Left colon (tissue), 2 donors: ENCODE data around the gene MMP25. TPM values are rescaled to one million over a fixed set of nuclear protein-coding genes. Genes with fewer than 3 reads are reported as not detected.
"Not testable (repeated sequence)": the region's sequence is repeated elsewhere in the genome, so short reads cannot be mapped to it uniquely, and the experiment has no call there.

Source experiments
- ATAC-seq: fragments of 200-7000 bp; cut with Tn5 transposase; one replicate; pipeline ENCODE4 v1.9.1; 2020; ENCODE audit warnings: mild to moderate bottlenecking, moderate library complexity
- DNase-seq, 2 donors: peaks; one replicate each; pipeline ENCODE4 v3.0.0-alpha.2; 2020
- intact Hi-C, 2 donors: fragments of 100-400 bp; cut with DNase I in 1 of 2; cut with micrococcal nuclease in 1 of 2; formaldehyde crosslinking; loops; one replicate each; pipeline versions ENCODE4 v1.11.2 to v1.14.0; 2022; cut with DNase I, micrococcal nuclease
- total RNA-seq, 2 donors: library from RNA; stranded (reverse); fragmentation: NEBNext Ultra II Directional; extraction: Animal tissue kit (Norgen Biotek cat#: 25700); gene quantifications; one replicate each; pipeline ENCODE4 v1.2.1, GENCODE V29; 2021
- donor health status: DM: no; HTN: no; CAD: no.
- donor health status: DM: yes; HTN: yes; CAD: no.

MMP25 gene
- total RNA-seq, 2 donors from 2014 or later = 0.70 to 1.1 TPM

- no peak for ATAC-seq
- intact Hi-C loops = no loop called here
- no peak for DNase-seq
Observed at GRCh38 chr16:3050487-3050886, 4.1 kb downstream of the MMP25 start.

DNA sequence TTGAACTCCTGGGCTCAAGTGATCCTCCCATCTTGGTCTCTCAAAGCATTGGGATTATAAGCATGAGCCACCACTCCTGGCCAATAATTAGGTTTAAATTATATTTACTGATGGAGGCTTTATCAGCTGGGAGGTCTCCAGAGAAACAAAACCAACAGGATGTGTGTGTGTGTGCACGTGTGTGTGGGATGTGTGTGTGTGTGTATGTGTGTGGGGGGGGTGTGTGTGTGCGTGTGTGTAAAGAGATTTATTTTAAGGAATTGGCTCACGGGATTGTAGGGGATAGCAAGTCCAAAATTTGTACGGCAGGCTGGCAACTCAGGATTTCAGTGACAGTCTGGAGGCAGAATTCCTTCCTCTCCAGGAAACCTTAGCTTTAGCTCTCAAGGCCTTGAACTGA, 4.6 kb downstream of the MMP25 start:
- intact Hi-C loops = no loop called here
- DNase-seq (no peak), ATAC-seq (no peak)

DNA sequence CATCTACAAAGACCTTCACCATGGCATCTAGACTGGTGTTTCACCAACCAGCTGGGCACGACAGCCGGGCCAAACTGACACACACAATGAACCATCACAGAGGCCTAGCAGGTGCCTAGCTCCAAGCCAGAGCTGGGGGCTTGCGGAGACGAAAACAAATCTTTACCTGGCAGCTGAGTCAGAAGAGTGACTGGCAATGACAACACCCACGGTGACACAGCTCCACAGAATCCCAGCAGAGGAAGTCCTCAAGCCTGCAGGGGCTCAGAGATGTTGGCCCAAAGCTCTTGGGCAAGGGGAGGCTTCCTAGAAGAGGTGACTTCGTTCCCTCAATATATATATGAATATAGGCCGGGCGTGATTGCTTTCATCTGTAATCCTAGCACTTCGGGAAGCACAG, 5.1 kb downstream of the MMP25 start:
- intact Hi-C loops = no loop called here
- DNase-seq = no peak
- no peak for ATAC-seq

- DNase-seq, intact Hi-C loops: not testable (repeated sequence)
- ATAC-seq = peak; percentile 21
Observed at GRCh38 chr16:3052571-3053329, 6.4 kb downstream of the MMP25 start.

DNA sequence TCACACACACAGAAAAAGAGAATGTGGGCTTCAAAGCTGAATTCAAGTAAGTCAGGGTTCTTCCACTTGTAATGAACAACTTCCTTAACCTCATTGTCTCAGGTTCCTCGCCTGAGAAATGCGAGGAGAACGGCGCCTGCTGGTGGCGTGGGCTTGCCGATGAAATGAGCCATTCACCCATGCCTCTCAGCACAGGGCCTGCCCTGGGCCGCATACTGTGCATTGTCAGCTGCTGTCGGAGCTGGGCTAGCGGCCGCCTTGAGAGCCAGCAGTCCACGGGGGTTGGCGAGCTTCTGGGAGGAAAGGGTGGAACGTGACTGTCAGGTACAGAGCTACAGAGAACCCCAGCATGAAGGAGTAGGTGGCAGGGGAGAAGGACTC, 7.0 kb downstream of the MMP25 start:
- intact Hi-C loops, DNase-seq: not testable (repeated sequence)
- ATAC-seq = peak; percentile 28

DNA sequence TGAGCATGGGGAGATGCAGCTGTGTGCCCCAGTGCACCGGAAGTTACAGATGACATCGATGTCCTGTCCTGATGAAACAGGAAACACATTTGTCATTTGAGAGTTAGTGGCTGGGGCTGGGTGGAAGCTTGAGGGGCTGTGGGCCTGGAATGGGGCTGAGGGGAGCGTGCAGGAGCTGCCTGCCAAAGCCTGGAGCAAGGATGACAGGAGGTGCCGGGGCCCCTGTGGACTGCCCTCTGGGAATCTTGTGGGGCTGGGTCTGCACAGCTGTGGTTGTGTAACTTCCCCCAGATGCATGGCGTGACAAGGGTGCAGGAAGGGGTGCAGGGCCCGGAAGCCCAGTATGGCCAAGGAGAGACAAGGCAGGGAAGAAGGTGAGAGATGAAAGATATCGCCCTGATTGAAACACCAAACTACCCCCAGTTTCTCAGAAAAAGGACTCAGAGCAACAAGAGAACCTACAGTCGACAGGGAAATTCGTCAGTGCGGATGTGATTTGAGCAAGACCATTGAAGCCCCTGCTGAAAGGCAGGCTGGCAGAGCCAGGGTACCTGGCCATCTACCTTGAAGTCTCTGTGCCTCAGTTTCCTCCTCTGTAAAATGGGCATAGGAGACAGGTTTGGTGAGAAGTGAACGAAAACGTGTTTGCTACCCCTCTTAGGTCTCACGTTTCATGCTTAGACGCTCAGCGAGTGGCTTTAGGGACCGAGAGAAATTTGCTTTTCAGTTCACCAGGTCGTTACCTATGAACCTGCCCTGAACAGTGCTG, 8.8 kb downstream of the MMP25 start:
- intact Hi-C loops = no loop called here
- ATAC-seq (no peak), DNase-seq (no peak)

- ATAC-seq, intact Hi-C loops, DNase-seq: not testable (repeated sequence)
Observed at GRCh38 chr16:3055734-3056115, 9.4 kb downstream of the MMP25 start.

DNA sequence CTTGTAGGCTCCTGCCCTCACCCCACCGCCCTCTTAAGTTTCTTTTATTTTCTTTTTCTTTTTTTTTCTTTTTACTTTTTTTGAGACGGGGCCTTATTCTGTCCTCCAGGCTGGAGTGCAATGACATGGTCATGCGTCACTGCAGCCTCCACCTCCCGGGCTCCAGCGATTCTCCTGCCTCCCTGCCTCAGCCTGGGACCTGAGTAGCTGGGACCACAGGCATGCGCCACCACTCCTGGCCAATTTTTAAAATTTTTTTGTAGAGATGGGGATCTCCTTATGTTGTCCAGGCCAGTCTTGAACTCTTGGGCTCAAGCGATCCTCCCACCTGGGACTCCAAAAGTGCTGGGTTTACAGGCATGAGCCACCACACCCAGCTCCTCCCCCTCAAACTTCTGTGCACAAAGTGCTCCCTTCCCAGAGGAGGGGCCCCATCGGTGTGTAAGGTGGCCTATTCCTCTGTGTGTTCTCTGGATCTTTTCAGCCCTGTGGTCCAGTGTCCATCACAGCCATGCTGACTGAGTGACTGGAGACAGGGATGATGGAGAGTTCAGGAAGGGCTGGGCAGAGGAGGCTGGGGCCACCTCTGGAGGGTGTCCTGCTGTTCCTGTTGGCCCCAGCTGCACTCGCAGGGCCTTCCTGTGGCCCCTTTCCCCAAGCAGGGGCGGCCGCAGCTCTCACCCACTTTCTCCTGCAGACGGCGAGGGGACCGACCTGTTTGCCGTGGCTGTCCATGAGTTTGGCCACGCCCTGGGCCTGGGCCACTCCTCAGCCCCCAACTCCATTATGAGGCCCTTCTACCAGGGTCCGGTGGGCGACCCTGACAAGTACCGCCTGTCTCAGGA, 10.2 kb downstream of the MMP25 start:
- intact Hi-C loops = no loop called here
- no peak for DNase-seq
- no peak for ATAC-seq

DNA sequence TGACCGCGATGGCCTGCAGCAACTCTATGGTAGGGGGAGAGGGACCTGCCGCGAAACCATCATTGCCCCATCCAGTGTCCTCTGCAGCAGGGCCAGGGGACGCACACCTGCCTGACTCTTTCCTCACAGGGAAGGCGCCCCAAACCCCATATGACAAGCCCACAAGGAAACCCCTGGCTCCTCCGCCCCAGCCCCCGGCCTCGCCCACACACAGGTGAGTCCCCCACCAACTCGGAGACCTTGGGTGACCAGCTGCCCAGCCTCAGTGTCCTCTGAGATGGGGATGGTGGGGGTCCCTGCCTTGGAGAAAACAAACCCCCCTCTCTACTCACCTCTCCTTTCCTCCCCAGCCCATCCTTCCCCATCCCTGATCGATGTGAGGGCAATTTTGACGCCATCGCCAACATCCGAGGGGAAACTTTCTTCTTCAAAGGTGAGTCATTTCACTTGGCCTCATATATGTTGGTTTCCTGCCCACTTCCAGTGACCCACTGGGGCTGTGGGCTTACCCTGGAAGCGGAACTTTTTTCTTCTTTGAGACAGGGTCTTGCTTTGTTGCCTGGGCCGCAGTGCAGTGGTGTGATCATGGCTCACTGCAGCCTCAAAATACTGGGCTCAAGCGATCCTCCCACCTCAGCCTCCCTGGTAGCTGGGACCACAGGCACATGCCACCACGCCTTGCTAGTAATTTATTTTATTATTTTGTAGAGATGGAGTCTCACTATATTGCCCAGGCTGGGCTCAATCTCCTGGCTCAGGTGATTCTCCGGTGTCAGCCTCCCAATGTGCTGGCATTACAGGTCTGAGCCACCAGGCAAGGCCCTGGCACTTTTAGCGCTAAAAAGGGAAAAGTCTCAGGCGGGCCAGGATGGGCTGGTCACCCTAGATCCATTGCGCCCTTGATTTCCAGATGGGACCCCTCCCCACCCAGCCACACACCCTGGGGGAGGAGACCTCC, 11.1 kb downstream of the MMP25 start:
- ATAC-seq (no peak), DNase-seq (no peak)
- intact Hi-C loops = no loop called here

- ATAC-seq (peak; percentile 60), DNase-seq (peak; percentile 69 to 86)
- intact Hi-C loops = no loop called here
Observed at GRCh38 chr16:3058139-3059030, 12.0 kb downstream of the MMP25 start.

GRCh38 chr16:3059041-3059722, 12.8 kb downstream of the MMP25 start:
- ATAC-seq (peak; percentile 86), DNase-seq (peak; percentile 92)
- intact Hi-C loops = no loop called here

GRCh38 chr16:3059723-3060242, 13.4 kb downstream of the MMP25 start:
- DNase-seq = no peak
- intact Hi-C loops = no loop called here
- ATAC-seq = no peak

DNA sequence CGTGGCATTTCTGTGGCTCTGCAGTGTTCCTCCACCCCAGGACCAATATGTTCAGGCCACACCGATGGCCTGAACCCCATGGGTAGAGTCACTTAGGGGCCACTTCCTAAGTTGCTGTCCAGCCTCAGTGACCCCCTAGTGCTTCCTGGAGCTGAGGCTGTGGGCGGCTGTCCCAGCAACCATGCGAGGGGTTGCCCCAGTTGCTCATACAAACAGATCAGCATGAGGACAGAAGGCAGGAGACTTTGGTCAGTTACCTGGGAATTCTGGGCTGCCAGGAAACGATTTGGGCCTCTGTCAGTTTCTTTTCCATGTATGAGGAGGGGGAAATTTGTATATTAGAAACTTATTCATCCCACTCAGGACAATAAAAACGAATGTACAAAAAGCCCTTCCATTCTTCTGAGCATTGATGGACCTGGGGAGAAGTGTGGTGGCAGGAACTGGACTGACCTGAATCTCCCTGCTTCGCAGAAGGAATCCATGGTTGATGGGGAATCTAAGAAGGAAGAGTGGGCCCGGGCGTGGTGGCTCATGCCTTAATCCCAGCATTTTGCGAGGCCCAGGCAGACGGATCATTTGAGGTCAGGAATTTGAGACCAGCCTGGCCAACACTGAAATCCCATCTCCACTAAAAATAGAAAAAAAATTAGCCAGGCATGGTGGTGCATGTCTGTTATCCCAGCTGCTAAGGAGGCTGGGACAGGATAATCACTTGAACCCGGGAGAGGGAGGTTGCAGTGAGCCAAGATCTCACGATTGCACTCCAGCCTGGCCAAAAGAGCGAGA, 14.2 kb downstream of the MMP25 start:
- ATAC-seq = no peak
- intact Hi-C loops = no loop called here
- DNase-seq = no peak

DNA sequence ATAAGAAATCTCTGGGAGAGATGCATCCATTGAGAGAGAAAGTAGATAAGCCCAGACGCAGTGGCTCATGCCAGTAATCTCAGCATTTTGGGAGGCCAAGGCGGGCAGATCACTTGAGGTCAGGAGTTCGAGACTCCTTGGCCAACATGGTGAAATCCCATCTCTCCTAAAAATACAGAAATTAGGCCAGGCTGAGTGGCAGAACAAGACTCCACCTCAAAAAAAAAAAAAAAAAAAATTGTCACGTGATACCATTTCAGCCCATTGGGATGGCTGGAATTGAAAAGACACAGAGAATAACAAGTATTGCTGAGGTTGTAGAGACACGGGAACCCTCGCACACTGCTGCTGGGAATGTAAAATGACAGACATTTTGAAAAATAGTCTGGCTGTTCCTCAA, 16.2 kb downstream of the MMP25 start:
- ATAC-seq (no peak), DNase-seq (no peak)
- intact Hi-C loops = no loop called here

- ATAC-seq (peak; percentile 36), DNase-seq (no peak)
- intact Hi-C loops = no loop called here
Observed at GRCh38 chr16:3063625-3064386, 17.4 kb downstream of the MMP25 start.
